Measurements from ENCODE around the gene DERL3. TPM values are rescaled to one million over a fixed set of nuclear protein-coding genes. Genes with fewer than 3 reads are reported as not detected.

DERL3 gene
- polyA plus RNA-seq, 1 donor (not counting 4 experiments of a cell fraction or from before 2014, with no cell fraction given), result 0.05 TPM

GRCh38 chr22:23835484-23836144 is 3.2 kb downstream of the DERL3 start:
- no peak overlapping the region for H3K4me3 ChIP-seq (ENCODE audit: control insufficient read depth in 2 of 3, extremely low read depth in 1 of 3, insufficient read depth in 2 of 3, low read depth in 1 of 3, low read length in 3 of 3)
- H3K4me1 ChIP-seq (ENCODE audit: control insufficient read depth, extremely low read depth, insufficient read depth, low read length), result peaks cover 5% of the 10 kb centered on the region
- no peak overlapping the region for H3K27ac ChIP-seq (ENCODE audit: control insufficient read depth, insufficient read depth, low read length)
- no peaks in the 10 kb centered on the region for H3K9me3 ChIP-seq (ENCODE audit: control insufficient read depth, low read depth, low read length)
- no peak overlapping the region for H3K4me2 ChIP-seq (ENCODE audit: control insufficient read depth, extremely low read depth, insufficient read depth, low read depth, low read length)
- FAIRE-seq (no peak), DNase-seq (ENCODE audit: low read depth, low spot score) (no peak)
- TF ChIP-seq EZH2 (IDR thresholded peaks at IDR 0.05; ENCODE audit: low read length) (no peak), CTCF (optimal IDR thresholded peaks at IDR 0.05 in 1 of 3, IDR thresholded peaks at IDR 0.05 in 1 of 3, conservative IDR thresholded peaks at IDR 0.05 in 1 of 3; ENCODE audit: extremely low read depth in 1 of 3, insufficient read depth in 2 of 3, low read length in 3 of 3) (no peak)
- H3K79me2 ChIP-seq (ENCODE audit: control insufficient read depth, insufficient read depth, low read length), result peaks cover 5% of the 10 kb centered on the region
- no peak overlapping the region for H2AFZ ChIP-seq (ENCODE audit: control insufficient read depth, low read length)
- H3K9ac ChIP-seq (ENCODE audit: control insufficient read depth, extremely low read depth, insufficient read depth, low read length), result no peak overlapping the region
- peaks cover 19 to 24% of the 10 kb centered on the region in 2 experiments for H3K36me3 ChIP-seq (ENCODE audit: control insufficient read depth in 2 of 2, extremely low read depth in 1 of 2, insufficient read depth in 2 of 2, low read length in 2 of 2)
- H3K9me1 ChIP-seq (ENCODE audit: control insufficient read depth, extremely low read depth, insufficient read depth, low read length), result no peaks in the 10 kb centered on the region
- dilution Hi-C loops (cut with MboI; ENCODE audit: extremely low pct_ligation_motif_present, low sequenced_read_pairs), result no loop called here
- H3K27me3 ChIP-seq (ENCODE audit: control insufficient read depth, extremely low read depth, insufficient read depth, low read length), result no peaks in the 10 kb centered on the region
- no peaks in the 10 kb centered on the region for H4K20me1 ChIP-seq (ENCODE audit: control insufficient read depth, extremely low read depth, insufficient read depth, low read length)

- peaks cover 5% of the 10 kb centered on the region for H3K79me2 ChIP-seq (ENCODE audit: control insufficient read depth, insufficient read depth, low read length)
- no peak overlapping the region for H3K4me3 ChIP-seq (ENCODE audit: control insufficient read depth in 2 of 3, extremely low read depth in 1 of 3, insufficient read depth in 2 of 3, low read depth in 1 of 3, low read length in 3 of 3)
- H3K9me1 ChIP-seq (ENCODE audit: control insufficient read depth, extremely low read depth, insufficient read depth, low read length), result no peaks in the 10 kb centered on the region
- peaks cover 5% of the 10 kb centered on the region for H3K4me1 ChIP-seq (ENCODE audit: control insufficient read depth, extremely low read depth, insufficient read depth, low read length)
- FAIRE-seq, result no peak
- dilution Hi-C loops (cut with MboI; ENCODE audit: extremely low pct_ligation_motif_present, low sequenced_read_pairs), result no loop called here
- peaks cover 19 to 24% of the 10 kb centered on the region in 2 experiments for H3K36me3 ChIP-seq (ENCODE audit: control insufficient read depth in 2 of 2, extremely low read depth in 1 of 2, insufficient read depth in 2 of 2, low read length in 2 of 2)
- H3K9ac ChIP-seq (ENCODE audit: control insufficient read depth, extremely low read depth, insufficient read depth, low read length), result no peak overlapping the region
- DNase-seq (ENCODE audit: low read depth, low spot score), result no peak
- no peak overlapping the region for H3K4me2 ChIP-seq (ENCODE audit: control insufficient read depth, extremely low read depth, insufficient read depth, low read depth, low read length)
- no peak overlapping the region for H3K27ac ChIP-seq (ENCODE audit: control insufficient read depth, insufficient read depth, low read length)
- no peaks in the 10 kb centered on the region for H4K20me1 ChIP-seq (ENCODE audit: control insufficient read depth, extremely low read depth, insufficient read depth, low read length)
- no peaks in the 10 kb centered on the region for H3K27me3 ChIP-seq (ENCODE audit: control insufficient read depth, extremely low read depth, insufficient read depth, low read length)
- no peaks in the 10 kb centered on the region for H3K9me3 ChIP-seq (ENCODE audit: control insufficient read depth, low read depth, low read length)
- no peak for TF ChIP-seq CTCF (optimal IDR thresholded peaks at IDR 0.05 in 1 of 3, IDR thresholded peaks at IDR 0.05 in 1 of 3, conservative IDR thresholded peaks at IDR 0.05 in 1 of 3; ENCODE audit: extremely low read depth in 1 of 3, insufficient read depth in 2 of 3, low read length in 3 of 3)
- no peak for TF ChIP-seq EZH2 (IDR thresholded peaks at IDR 0.05; ENCODE audit: low read length)
- no peak overlapping the region for H2AFZ ChIP-seq (ENCODE audit: control insufficient read depth, low read length)
These were observed 3.9 kb downstream of the DERL3 start for GRCh38 chr22:23834793-23835483.
